HUES6 (cell line): ENCODE measurements around the gene EXO5.
"Not testable (repeated sequence)": the region's sequence is repeated elsewhere in the genome, so short reads cannot be mapped to it uniquely, and the experiment has no call there.

Experiments used
- H3K27ac ChIP-seq: 2 replicates; pipeline ENCODE4 v1.7.0; 2013; ENCODE audit warnings: low read depth, mild to moderate bottlenecking, low read length, inconsistent platforms
- H3K27me3 ChIP-seq: 2 replicates; pipeline ENCODE4 v1.6.1; 2013; ENCODE audit warnings: low read length; ENCODE audit not compliant: control insufficient read depth, insufficient read depth
- H3K36me3 ChIP-seq: 2 replicates; pipeline ENCODE4 v1.6.1; 2013; ENCODE audit warnings: low read length; ENCODE audit not compliant: control insufficient read depth, insufficient read depth
- H3K4me1 ChIP-seq: 2 replicates; pipeline ENCODE4 v1.6.1; 2013; ENCODE audit warnings: low read length; ENCODE audit not compliant: control insufficient read depth, insufficient read depth
- H3K4me3 ChIP-seq: 2 replicates; pipeline ENCODE4 v1.5.1; 2013; ENCODE audit warnings: low read depth, low read length
- H3K9ac ChIP-seq: one replicate; pipeline ENCODE4 v1.6.1; 2013; ENCODE audit warnings: mild to moderate bottlenecking, low read length
- H3K9me3 ChIP-seq: 2 replicates; pipeline ENCODE4 v1.6.1; 2013; ENCODE audit warnings: low read depth, low read length; ENCODE audit not compliant: control insufficient read depth, insufficient read depth

The EXO5 gene

GRCh38 chr1:40508375-40509341 is at the start of gene EXO5:
TSS of gene EXO5 (plus strand) at chr1:40508767. CDS start at chr1:40514545, 5,778 bp downstream.
- H3K36me3 ChIP-seq: no peaks in the 10 kb centered on the region; the same call in 1 of the 2 replicates
- 0 out of 2 replicates have a peak, but pooled peaks cover 3% of the 10 kb centered on the region for H3K4me1 ChIP-seq
- peak within 1 kb of the TSS; percentile 90 for H3K4me3 ChIP-seq
- H3K27me3 ChIP-seq: peaks cover 12% of the 10 kb centered on the region
- H3K9ac ChIP-seq: peak within 1 kb of the TSS; percentile 74
- H3K9me3 ChIP-seq: peaks cover 17% of the 10 kb centered on the region; the same call in 1 of the 2 replicates
- H3K27ac ChIP-seq: no peak within 1 kb of the TSS; the same call in 1 of the 2 replicates

- Histone ChIP-seq H3K36me3 (peaks cover 60% of the 10 kb centered on the region), H3K27ac (no peak overlapping the region), H3K9ac (no peak overlapping the region), H3K9me3 (peaks cover 88% of the 10 kb centered on the region), H3K4me3 (no peak overlapping the region), H3K4me1 (no peaks in the 10 kb centered on the region), H3K27me3 (no peaks in the 10 kb centered on the region)
Observed at GRCh38 chr1:40462956-40463590, 45.5 kb upstream of the EXO5 start.

- Histone ChIP-seq H3K9ac (no peak overlapping the region), H3K9me3 (peaks cover 72% of the 10 kb centered on the region), H3K27me3 (no peaks in the 10 kb centered on the region), H3K4me3 (no peak overlapping the region), H3K4me1 (no peaks in the 10 kb centered on the region), H3K36me3 (peaks cover 15% of the 10 kb centered on the region), H3K27ac (no peak overlapping the region)
Observed at GRCh38 chr1:40469327-40469726, 39.2 kb upstream of the EXO5 start.

GRCh38 chr1:40475268-40475667 is 33.3 kb upstream of the EXO5 start:
- H3K27ac ChIP-seq: no peak overlapping the region
- H3K4me1 ChIP-seq: 0 out of 2 replicates have a peak, but pooled peaks cover 6% of the 10 kb centered on the region
- H3K4me3 ChIP-seq: no peak overlapping the region
- H3K36me3 ChIP-seq: 0 out of 2 replicates have a peak, but pooled peaks cover 3% of the 10 kb centered on the region
- peaks cover 34% of the 10 kb centered on the region for H3K9me3 ChIP-seq
- H3K9ac ChIP-seq: no peak overlapping the region
- no peaks in the 10 kb centered on the region for H3K27me3 ChIP-seq

- H3K27ac ChIP-seq: no peak within 1 kb of the TSS
- H3K9ac ChIP-seq: peak within 1 kb of the TSS; percentile 56
- 0 out of 2 replicates have a peak, but pooled peaks cover 4% of the 10 kb centered on the region for H3K36me3 ChIP-seq
- 0 out of 2 replicates have a peak, but pooled peaks cover 6% of the 10 kb centered on the region for H3K4me1 ChIP-seq
- peaks cover 25% of the 10 kb centered on the region for H3K9me3 ChIP-seq
- peak within 1 kb of the TSS; percentile 89 for H3K4me3 ChIP-seq
- H3K27me3 ChIP-seq: no peaks in the 10 kb centered on the region
Observed at GRCh38 chr1:40476924-40477677, 31.5 kb upstream of the EXO5 start, which contains the start of gene ZFP69. TSS of gene ZFP69 (plus strand) at chr1:40477290. CDS start at chr1:40479362, 2,072 bp downstream.

GRCh38 chr1:40477678-40478053 is 30.9 kb upstream of the EXO5 start:
- no peak overlapping the region for H3K27ac ChIP-seq

GRCh38 chr1:40478276-40478675 is 30.3 kb upstream of the EXO5 start:
- H3K9me3 ChIP-seq: peaks cover 17% of the 10 kb centered on the region; the same call in 1 of the 2 replicates
- peaks cover 9% of the 10 kb centered on the region for H3K36me3 ChIP-seq
- no peaks in the 10 kb centered on the region for H3K27me3 ChIP-seq
- peak overlapping the region; percentile 89 for H3K4me3 ChIP-seq
- no peak overlapping the region for H3K27ac ChIP-seq
- H3K9ac ChIP-seq: no peak overlapping the region
- H3K4me1 ChIP-seq: 0 out of 2 replicates have a peak, but pooled peaks cover 6% of the 10 kb centered on the region

More at GRCh38 chr1:40477678-40478053, 30.9 kb upstream of the EXO5 start:
- no peaks in the 10 kb centered on the region for H3K27me3 ChIP-seq
- 0 out of 2 replicates have a peak, but pooled peaks cover 6% of the 10 kb centered on the region for H3K4me1 ChIP-seq
- peaks cover 8% of the 10 kb centered on the region; the same call in 1 of the 2 replicates for H3K36me3 ChIP-seq
- peak overlapping the region; percentile 89 for H3K4me3 ChIP-seq
- H3K9me3 ChIP-seq: peaks cover 23% of the 10 kb centered on the region
- peak overlapping the region; percentile 52 for H3K9ac ChIP-seq

GRCh38 chr1:40479156-40479555 is 29.4 kb upstream of the EXO5 start:
- peaks cover 13% of the 10 kb centered on the region; the same call in 1 of the 2 replicates for H3K9me3 ChIP-seq
- H3K4me3 ChIP-seq: no peak overlapping the region
- H3K27me3 ChIP-seq: no peaks in the 10 kb centered on the region
- no peak overlapping the region for H3K9ac ChIP-seq
- H3K27ac ChIP-seq: no peak overlapping the region
- peaks cover 9% of the 10 kb centered on the region for H3K36me3 ChIP-seq
- 0 out of 2 replicates have a peak, but pooled peaks cover 6% of the 10 kb centered on the region for H3K4me1 ChIP-seq

GRCh38 chr1:40495315-40495903 is 13.2 kb upstream of the EXO5 start:
- Histone ChIP-seq H3K4me3 (no peak overlapping the region), H3K4me1 (no peaks in the 10 kb centered on the region), H3K9ac (no peak overlapping the region), H3K9me3 (peaks cover 51% of the 10 kb centered on the region), H3K36me3 (peaks cover 43% of the 10 kb centered on the region), H3K27ac (no peak overlapping the region), H3K27me3 (no peaks in the 10 kb centered on the region)

- not testable (repeated sequence) for H3K27ac ChIP-seq, H3K4me1 ChIP-seq, H3K36me3 ChIP-seq, H3K4me3 ChIP-seq, H3K27me3 ChIP-seq, H3K9ac ChIP-seq
- H3K9me3 ChIP-seq: peaks cover 50% of the 10 kb centered on the region
Observed at GRCh38 chr1:40502651-40503050, 5.9 kb upstream of the EXO5 start.
